ENCODE results near the gene KIAA0930. TPM values are rescaled to one million over a fixed set of nuclear protein-coding genes. Genes with fewer than 3 reads are reported as not detected.
A peak's percentile ranks its signal among the peaks of the same experiment; 100 is the strongest.

Gene KIAA0930
- total RNA-seq, 1 donor from 2014 or later, result 18.6 TPM

DNA sequence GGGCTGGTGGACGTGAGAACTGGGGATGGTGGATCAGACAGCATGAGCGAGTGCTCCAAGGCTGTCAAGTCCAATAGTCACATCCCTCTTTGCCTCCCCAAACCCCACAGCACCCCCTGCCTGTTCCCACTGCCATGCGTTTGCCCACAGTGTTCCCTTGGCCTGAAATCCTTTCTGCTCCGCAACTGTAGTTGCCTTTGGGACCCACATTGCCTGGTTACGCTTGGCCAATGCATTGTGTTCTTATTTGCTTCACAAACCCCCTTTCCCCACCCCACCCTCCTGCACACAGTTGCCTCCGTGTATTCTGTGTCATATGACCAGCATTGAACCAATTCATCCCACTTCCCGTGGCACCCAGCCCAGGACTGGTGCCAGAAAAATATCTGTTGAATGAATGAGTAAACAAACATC, 2.1 kb upstream of the KIAA0930 start:
- intact Hi-C loops (cut with DNase I), result no loop called here
- no peak for ATAC-seq (ENCODE audit: poor library complexity)
- no peak for DNase-seq

DNA sequence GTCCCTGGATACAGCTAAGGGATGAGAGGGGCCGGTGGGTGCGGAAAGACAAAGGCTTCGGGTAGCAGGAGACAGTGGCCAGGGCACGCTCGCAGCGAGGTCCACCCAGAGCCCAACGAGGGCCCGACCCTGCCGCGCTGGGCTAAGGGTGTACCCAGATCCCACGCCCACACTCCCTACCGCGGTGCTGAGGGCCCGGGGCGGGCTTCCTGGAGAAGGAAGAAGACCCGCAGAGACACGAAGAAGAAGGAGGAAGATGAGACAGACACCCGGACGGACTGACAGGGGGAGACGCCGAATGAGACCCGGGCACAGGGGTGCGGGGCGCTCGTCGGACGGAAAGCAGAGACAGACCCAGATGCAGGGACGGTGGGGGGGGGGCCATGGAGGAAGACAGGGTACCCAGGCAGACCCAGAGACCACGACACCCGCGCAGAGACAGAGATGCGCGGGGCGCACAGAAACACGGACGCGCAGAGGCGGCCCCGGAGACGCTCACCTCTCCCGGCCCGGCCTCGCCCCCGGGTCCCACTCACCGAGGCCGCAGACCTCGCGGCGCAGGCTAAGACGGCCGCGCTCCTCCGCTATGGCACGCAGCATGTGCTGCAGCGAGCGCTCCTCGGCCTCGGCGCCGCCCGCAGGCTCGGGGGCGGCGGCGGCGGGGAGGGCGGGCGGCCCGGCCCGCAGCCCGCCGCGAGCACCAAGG, 437 bp downstream of the KIAA0930 start:
- DNase-seq, result peak; percentile 57
- ATAC-seq (ENCODE audit: poor library complexity), result peak; percentile 31
- intact Hi-C loops (cut with DNase I), result no loop called here

DNA sequence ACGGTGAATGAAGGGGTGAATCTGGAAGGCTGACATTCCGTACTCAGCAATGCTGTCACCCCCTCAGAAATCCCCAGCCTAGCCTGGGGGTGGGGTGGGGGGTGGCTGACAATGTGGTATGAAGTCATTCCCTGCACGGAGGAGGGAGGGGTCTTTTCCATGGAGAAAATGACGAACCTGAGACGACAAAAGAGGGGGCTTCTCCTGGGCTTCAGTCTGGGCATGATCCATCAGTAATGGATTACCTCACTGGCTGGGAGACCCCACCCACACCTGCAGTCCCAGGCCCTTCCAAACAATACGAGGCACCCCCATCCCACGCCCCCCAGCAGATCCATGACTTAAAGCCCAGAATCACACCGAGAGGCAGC, 1.0 kb downstream of the KIAA0930 start:
- ATAC-seq (ENCODE audit: poor library complexity) (no peak), DNase-seq (no peak)
- intact Hi-C loops (cut with DNase I), result no loop called here

DNA sequence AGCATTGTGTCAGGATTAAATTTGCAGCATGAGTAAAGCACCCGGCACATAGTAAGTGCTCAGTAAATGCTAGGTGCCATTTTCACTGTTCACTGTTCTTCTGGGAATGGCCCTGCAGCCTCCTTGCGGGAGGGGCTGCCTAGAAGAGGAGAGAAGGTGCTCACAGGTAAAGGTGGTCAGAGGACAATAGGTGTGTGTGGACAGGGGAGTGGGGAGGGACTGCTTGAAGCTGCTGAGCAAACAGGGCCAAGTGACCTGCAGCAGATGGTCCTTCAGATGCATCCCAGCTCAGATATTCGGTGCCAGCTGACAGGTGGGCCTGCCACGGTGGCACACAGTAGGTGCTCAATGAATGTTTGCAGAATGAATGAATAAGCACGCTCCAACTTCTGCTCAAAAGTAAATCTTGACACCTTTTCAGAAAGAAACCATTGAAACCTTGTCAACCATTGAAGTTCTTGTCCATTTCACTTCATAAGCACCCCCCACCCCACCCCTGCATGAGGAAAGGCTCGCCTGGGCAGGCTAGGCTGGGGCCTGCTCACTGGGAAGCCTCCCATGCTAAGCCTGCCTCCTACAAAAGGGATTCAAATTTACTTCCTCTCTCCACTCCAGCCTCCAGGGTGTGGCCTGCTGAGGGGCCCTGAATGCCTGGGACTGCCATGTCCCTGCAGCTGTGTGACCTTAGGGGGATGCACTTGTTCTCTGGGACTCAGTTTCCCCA, 1.6 kb downstream of the KIAA0930 start:
- DNase-seq, result no peak
- ATAC-seq (ENCODE audit: poor library complexity), result peak; percentile 21
- intact Hi-C loops (cut with DNase I), result no loop called here

DNA sequence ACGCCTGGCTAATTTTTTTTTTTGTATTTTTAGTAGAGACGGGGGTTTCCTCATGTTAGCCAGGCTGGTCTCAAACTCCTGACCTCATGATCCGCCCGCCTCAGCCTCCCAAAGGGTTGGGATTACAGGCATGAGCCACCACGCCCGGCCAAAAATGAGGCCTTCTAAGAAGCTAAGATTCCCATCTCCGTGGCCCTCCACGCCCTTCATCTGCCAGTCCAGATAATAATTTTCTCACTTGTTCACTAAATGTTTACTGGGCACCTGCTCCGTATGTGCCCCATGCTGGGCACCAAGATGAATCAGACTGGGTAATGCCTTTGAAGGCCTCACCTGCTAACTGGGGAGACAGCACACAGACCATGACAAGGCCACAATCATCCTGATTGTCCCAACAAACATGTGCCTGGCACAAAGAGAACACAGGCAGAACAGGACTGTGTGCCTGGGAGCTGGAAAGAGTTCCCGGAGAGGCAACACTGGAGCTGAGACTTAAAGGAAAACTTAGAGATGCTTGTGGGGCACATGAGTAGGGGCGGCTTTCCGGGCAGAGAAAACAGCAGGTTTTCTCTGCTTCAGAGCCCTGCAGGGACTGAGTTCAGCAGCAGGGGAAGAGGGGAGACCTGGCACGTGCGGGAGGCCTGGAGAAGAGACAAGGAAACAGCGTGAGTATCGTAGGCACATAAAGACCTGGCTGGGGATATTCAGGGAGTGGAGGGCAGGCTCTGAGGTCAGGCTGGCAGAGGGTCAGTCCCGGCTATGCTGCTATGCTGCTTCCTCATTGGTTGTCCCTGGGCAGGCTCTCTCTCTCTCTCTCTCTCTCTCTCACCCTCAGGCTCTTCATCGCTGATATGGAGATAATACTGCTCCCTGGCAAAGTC, 2.4 kb downstream of the KIAA0930 start:
- ATAC-seq (ENCODE audit: poor library complexity) (no peak), DNase-seq (no peak)
- intact Hi-C loops (cut with DNase I), result no loop called here

DNA sequence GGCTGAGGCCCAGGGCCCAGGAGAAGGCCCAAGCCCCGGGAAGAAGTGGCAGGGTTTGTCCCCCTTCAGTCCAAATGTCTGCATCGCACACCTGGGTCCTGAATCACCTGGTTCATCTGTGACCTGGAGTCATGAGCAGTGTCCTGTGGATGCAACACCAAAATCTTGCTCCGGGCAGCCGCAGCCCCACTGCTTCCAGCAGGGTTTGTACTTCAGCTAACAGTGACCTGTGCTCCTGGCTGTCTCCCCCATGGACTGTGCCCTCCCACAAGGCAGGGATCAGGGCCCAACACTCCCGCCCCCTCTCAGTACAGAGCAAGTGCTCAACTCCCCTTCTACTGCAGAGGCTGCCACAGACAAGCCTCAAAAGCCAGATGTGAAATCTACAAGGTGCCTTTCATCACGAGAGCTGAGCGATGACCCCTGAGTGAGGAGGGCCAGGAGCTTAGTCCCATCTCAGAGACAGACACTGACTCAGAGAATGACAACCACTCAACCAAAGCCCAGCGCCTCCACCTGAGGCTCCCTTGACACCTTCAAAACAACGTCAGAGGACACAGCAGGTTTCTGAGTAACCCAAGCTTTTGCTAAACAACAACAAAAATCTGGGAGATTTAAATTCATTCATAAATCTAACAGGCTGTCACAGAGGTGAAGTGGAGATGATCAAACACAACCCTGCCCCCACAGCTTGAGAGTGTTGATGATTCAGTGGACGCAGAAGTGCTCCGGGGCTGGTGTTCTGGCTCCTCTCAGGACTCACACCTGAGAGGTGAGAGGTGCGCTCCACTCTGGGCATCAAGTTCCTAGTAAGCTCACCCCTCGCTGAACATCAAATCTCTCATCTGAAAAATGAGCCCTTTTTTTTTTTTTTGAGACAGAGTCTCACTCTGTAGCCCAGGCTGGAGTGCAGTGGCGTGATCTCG, 3.4 kb downstream of the KIAA0930 start:
- no peak for ATAC-seq (ENCODE audit: poor library complexity)
- DNase-seq, result no peak
- intact Hi-C loops (cut with DNase I), result no loop called here

DNA sequence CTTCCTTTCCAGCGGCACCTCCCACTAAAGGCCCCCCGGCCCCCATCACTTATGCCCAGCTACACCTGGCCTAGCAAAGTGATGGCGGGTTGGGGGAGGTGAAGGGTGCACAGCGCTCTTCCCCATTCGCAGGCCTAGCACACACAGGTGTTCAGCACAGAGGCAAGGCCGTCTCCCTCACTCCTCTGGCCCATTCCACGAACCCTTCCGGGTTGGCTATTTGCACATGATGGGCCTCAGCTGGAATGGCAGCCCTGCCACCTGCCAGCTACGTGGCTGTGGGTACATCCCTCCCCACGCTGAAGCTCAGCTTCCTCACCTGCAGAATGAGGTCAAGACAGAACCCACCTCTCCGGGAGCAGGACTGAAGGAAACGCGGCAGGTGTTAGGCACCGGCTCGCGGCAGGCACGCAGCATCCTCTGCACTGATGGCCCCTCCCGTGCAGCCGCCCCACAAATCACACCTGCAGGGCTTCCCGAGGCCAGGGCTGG, 4.8 kb downstream of the KIAA0930 start:
- ATAC-seq (ENCODE audit: poor library complexity) (no peak), DNase-seq (no peak)
- intact Hi-C loops (cut with DNase I), result no loop called here

DNA sequence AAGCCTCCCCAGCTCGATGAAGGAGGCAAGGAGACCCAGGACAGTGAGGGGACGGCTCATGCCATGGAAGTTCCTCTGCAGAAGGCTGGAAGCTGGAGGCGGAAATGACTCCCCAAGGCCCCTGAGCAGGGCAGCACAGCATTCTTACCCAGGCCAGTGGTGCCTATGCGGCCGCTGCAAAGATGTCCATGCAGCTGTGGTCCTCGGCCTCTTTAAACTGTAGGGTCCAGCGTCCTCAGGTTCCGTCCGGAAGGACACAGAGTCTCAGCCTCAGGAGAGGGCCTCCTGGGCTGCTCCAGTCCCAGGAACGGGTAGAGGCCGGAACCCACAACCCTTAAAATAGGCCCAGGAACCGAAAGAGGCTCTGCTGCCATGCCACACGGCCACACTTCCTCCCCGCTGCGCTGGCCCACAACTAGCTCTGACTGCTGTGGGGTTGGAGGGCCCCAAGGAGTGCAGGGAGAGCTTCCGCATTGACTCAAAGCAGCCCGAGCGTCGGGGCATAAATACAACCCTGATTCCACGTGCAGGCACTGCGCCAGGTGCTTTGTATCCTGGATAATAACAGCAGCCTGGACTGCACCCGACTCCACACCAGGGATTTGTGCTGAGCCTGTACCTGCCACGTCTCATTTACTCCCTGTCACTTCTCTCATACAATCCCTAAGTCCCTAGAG, 5.5 kb downstream of the KIAA0930 start:
- intact Hi-C loops (cut with DNase I), result no loop called here
- peak; percentile 50 for ATAC-seq (ENCODE audit: poor library complexity)
- DNase-seq, result peak; percentile 57

DNA sequence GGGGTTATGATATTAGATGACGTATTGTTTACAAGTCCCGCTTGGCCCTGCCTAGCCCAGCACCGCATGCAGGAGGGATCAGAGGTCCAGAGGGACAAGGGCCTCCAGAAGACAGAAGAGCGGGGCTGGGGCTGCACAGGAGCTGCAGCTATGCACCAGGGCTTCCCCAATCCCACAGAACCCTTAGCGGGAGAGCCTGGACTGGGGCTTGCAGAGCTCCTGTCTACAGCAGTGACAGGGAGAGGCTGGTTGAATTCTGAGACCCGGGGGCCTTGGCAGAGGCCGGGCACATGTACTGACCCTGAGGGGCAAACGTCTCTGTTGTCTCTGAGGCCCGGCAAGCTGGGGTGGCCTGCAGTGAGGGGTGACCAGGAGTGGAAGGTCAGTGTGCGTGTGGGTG, 6.9 kb downstream of the KIAA0930 start:
- no peak for DNase-seq
- intact Hi-C loops (cut with DNase I), result no loop called here
- ATAC-seq (ENCODE audit: poor library complexity), result no peak

DNA sequence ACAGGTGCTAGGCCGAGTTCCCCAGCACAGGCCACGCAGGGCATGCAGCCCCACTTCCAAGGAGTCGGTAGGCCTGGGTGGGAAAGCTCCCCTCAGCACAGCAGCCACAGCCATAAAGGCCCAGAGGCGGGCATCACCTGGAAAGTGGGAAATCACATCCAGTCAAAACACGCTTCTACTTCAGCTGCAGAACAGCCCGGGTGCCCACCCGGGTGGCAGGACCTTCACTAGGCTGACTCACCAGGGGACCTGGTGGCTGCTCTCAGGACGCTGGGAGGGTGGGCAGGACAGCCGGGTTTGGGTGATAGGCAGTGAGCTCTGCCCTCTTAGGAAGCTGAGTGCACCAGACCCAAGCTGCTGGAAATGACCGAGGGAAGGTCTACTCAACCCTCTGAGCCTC, 7.3 kb downstream of the KIAA0930 start:
- ATAC-seq (ENCODE audit: poor library complexity), result no peak
- DNase-seq, result no peak
- intact Hi-C loops (cut with DNase I), result no loop called here

DNA sequence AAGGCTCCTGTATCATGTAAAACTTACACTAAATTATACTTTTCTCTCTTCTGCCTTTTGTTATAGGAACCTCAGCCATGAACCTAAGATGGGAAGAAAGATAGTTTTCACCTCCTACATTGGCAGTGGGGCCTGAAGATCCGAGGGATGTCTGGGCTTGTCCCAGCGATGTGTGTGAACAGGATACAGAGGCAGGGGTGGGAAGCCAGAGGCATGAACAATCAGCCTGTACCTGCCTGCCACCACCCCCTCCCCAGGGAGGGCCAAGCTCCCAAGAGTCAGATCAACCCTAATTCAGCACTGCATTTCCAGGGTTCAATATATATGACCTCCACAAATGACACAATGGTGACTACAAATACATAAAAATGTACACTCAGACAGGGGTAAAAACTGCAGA, 9.4 kb downstream of the KIAA0930 start:
- no peak for DNase-seq
- no peak for ATAC-seq (ENCODE audit: poor library complexity)
- intact Hi-C loops (cut with DNase I), result no loop called here

DNA sequence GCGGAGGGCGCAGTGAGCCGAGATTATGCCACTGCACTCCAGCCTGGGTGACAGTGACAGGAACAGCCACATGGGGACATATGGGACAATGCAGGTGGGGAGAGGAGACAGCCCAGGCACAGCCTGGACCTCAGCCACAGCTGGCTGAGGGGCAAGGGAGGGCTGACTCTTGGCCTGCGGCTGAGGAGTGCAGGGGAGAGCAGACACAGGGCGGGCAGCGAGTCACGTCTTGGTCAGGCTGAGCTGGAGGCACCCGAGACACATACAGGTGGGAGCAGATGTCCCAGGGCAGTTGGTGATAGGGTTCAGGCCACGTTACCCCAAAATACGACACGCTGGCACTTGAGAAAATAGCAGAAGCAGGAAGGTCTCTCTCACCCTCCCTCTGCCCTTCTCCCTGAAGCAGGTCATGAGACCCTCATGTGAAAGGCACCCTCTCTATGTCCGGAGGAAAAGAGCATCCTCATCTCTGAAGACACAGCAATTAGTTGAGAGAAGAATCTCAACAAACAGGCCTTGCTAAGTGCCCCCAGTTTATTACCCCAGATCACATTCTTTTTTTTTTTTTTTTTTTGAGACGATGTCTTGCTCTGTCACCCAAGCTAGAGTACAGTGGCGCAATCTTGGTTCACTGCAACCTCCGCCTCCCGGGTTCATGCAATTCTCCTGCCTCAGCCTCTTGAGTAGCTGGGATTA, 10.5 kb downstream of the KIAA0930 start:
- ATAC-seq (ENCODE audit: poor library complexity) (no peak), DNase-seq (no peak)
- intact Hi-C loops (cut with DNase I), result no loop called here

DNA sequence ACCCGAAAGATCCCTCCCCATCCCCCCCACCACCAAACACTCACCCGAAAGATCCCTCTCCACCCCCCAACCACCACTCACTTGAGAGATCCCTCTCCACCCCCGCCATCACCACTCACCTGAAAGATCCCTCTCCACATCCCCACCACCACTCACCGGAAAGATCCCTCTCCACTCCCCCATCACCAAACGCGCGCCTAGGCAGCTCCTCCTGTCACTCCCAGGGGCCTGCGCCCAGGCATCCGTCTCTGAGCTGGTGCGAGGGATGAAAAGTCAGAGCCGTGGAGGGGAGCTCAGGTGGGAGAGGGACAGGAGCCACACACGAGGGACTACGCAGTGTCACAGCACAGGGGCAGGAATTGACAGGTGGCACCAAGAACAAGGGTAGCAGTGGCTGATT, 11.5 kb downstream of the KIAA0930 start:
- DNase-seq (no peak), ATAC-seq (ENCODE audit: poor library complexity) (no peak)
- intact Hi-C loops (cut with DNase I), result no loop called here

DNA sequence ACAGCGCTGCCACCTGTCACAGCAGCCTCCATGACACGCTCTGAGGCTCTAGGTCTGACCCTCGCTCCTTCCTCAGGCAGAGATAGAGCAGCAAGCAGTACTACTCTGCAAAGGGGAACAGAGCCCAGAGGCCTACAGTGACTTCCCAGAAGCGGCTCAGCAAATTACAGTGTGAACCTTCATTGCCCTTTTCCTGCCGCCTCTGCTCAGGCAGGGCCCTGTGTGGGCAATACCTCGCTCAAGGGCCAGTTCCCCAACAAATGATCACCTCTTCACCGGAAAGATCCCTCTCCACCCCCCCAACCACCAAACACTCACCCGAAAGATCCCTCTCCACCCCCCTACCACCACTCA, 12.3 kb downstream of the KIAA0930 start:
- peak; percentile 48 for ATAC-seq (ENCODE audit: poor library complexity)
- no peak for DNase-seq
- intact Hi-C loops (cut with DNase I), result no loop called here

DNA sequence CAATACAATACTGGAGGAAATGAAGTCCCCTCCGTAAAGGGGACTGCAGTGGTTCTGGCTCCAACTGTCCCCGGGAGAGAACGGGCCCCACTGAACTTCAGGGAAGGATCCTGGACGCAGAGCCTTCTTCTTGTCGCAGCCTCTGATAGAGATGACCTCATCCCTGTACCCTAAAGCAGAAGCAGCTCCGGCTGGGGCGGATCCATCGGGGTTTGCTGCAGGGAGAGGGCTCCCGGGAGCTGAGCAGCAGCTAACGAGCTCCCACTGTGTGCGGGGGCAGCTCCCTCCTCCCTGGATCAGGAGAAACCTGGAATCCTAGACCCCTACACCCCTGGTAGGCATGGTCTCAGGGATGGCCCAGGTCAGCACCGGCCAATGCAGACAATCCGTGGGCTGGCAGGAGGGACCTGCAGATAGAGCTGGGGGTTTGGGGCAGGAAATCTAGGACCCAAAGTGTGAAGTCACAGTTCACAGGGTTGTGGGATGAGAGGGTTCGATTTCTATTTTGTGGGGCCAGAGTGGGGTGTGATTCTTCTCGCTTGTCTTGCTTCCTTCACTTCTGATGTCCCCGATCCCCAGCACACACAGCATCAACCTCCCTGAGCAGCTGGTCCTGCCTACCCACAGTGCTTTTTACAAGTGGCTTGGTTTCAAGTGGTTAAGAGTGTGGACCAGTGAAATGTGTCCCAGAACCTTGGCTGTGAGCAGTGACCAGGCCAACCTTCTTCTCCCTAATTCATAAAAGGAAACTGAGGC, 12.9 kb downstream of the KIAA0930 start:
- intact Hi-C loops (cut with DNase I), result no loop called here
- ATAC-seq (ENCODE audit: poor library complexity), result peak; percentile 51
- DNase-seq, result peak; percentile 73

DNA sequence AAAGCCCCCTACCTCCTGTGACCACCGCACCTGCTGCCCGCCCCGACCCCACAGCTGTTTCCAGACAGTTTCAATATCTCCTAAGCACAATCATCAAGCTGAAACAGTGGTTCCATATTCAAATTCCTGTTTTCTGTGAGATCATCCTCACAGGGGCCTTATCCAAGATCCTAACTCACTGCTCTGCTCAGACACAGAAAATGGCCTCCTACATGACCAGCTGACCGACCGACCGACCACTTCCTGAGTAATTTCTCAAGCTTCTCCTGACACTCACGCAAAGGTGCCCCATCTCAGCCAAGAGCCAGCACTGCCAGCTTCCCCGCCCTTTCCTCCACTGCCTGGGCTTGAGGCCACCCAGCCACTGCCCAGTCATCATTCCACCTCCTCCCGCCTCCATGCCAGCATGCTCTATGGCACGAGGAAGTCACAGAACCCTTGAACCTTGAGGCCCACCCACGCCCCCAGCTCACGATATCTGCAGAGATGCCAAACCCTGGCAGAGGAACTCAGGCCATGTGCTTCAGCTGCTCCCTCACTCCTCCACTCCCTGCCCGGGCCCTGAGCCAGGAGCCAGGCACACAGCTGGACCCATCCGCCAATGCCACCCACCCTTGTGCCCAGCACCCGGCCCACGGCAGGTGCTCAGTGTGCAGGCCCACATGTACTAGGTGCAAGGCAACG, 14.0 kb downstream of the KIAA0930 start:
- ATAC-seq (ENCODE audit: poor library complexity), result peak; percentile 19
- intact Hi-C loops (cut with DNase I), result no loop called here
- DNase-seq, result peak; percentile 33

Data from Right ventricle myocardium superior (tissue), 1 donor.